Kidney (tissue), 14 donors: Measurements from ENCODE around the gene COBL. TPM values are rescaled to one million over a fixed set of nuclear protein-coding genes. Genes with fewer than 3 reads are reported as not detected.

Source experiments
- DNase-seq, 5 donors: peaks; one replicate each; pipeline ENCODE4 v3.0.0-alpha.2; 2013 to 2020
- FAIRE-seq: peaks from 2 replicates; lab custom pipeline; 2012; peaks lifted over from hg19 to GRCh38; lab: Jason Lieb, UNC
- H3K27ac ChIP-seq, 2 donors: one replicate each; pipeline ENCODE4 v1.7.0; 2013; ENCODE audit warnings: low read depth in 2 of 2, low read length in 2 of 2, inconsistent platforms in 1 of 2
- H3K27me3 ChIP-seq: one replicate; pipeline ENCODE4 v1.7.1; 2013; ENCODE audit warnings: low read length, inconsistent platforms; ENCODE audit not compliant: control insufficient read depth, insufficient read depth
- H3K36me3 ChIP-seq, 3 donors: one replicate each; pipeline versions ENCODE4 v1.7.0 to v1.7.1; 2013; ENCODE audit warnings: low read length in 3 of 3, control low read depth in 1 of 3, inconsistent platforms in 1 of 3; ENCODE audit not compliant: insufficient read depth in 3 of 3, control insufficient read depth in 2 of 3
- H3K4me1 ChIP-seq, 3 donors: one replicate each; pipeline versions ENCODE4 v1.7.0 to v1.7.1; 2013; ENCODE audit warnings: low read length in 3 of 3, inconsistent platforms in 1 of 3, low read depth in 1 of 3; ENCODE audit not compliant: control insufficient read depth in 2 of 3, insufficient read depth in 2 of 3
- H3K4me3 ChIP-seq, 3 donors: one replicate each; pipeline versions ENCODE4 v1.7.0 to v1.8.1; 2013; ENCODE audit warnings: low read length in 3 of 3, control low read depth in 1 of 3, inconsistent platforms in 1 of 3
- H3K9ac ChIP-seq, 3 donors: one replicate each; pipeline versions ENCODE4 v1.7.0 to v1.7.1; 2013; ENCODE audit warnings: low read length in 3 of 3, control low read depth in 1 of 3, inconsistent platforms in 1 of 3
- H3K9me3 ChIP-seq, 3 donors: one replicate each; pipeline versions ENCODE4 v1.7.0 to v1.7.1; 2013; ENCODE audit warnings: low read length in 3 of 3, control low read depth in 1 of 3, inconsistent platforms in 1 of 3; ENCODE audit not compliant: control insufficient read depth in 2 of 3, insufficient read depth in 1 of 3
- intact Hi-C: fragments of 100-400 bp; cut with DNase I; formaldehyde crosslinking; loops from one replicate; pipeline ENCODE4 v1.11.1; 2022
- polyA plus RNA-seq: library from polyadenylated mRNA; stranded (reverse); fragments of 350-450 nt; fragmentation: Illumina TruSeq; extraction: RNeasy Lipid Tissue Mini Kit (QIAGEN cat#74804); gene quantifications from one replicate; pipeline ENCODE4 v1.2.3, GENCODE V29; 2014; ENCODE audit warnings: low read depth, low replicate concordance; ENCODE audit not compliant: insufficient read depth
- total RNA-seq: library from RNA; stranded (reverse); fragmentation: NEBNext Ultra II Directional; extraction: Animal tissue kit (Norgen Biotek cat#: 25700); gene quantifications from one replicate; pipeline ENCODE4 v1.2.1, GENCODE V29; 2021
- TF ChIP-seq, protein P1 (sequence below): IDR thresholded peaks from 3 replicates; pipeline ENCODE4 v1.5.1; 2012; ENCODE audit warnings: mild to moderate bottlenecking, moderate library complexity, borderline replicate concordance; ENCODE audit not compliant: insufficient read depth; ENCODE audit errors: extremely low read depth
- donor health status: control.
- donor health status: control.
- donor health status: control.
- donor health status: control.
- donor health status: control.
- donor health status: DM: yes; HTN: yes; CAD: no.
- donor health status: Normal renal cell carcinoma (clear cell type).

COBL gene
- total and polyA plus RNA-seq, 2 donors from 2014 or later = 9.8 to 42.7 TPM

- DNase-seq = no peak
- FAIRE-seq = no peak
Measured at GRCh38 chr7:51062222-51062987, 254.2 kb downstream of the COBL start.

GRCh38 chr7:51060536-51060935 lies 256.1 kb downstream of the COBL start:
- DNase-seq = no peak
- Histone ChIP-seq H3K9ac (no peak overlapping the region), H3K4me3 (no peak overlapping the region), H3K4me1 (no peaks in the 10 kb centered on the region), H3K9me3 (no peaks in the 10 kb centered on the region), H3K27me3 (no peaks in the 10 kb centered on the region), H3K27ac (no peak overlapping the region), H3K36me3 (no peaks in the 10 kb centered on the region)
- no peak for FAIRE-seq
- intact Hi-C loops = no loop called here
- TF ChIP-seq, protein P1, sequence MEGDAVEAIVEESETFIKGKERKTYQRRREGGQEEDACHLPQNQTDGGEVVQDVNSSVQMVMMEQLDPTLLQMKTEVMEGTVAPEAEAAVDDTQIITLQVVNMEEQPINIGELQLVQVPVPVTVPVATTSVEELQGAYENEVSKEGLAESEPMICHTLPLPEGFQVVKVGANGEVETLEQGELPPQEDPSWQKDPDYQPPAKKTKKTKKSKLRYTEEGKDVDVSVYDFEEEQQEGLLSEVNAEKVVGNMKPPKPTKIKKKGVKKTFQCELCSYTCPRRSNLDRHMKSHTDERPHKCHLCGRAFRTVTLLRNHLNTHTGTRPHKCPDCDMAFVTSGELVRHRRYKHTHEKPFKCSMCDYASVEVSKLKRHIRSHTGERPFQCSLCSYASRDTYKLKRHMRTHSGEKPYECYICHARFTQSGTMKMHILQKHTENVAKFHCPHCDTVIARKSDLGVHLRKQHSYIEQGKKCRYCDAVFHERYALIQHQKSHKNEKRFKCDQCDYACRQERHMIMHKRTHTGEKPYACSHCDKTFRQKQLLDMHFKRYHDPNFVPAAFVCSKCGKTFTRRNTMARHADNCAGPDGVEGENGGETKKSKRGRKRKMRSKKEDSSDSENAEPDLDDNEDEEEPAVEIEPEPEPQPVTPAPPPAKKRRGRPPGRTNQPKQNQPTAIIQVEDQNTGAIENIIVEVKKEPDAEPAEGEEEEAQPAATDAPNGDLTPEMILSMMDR = no peak

More at GRCh38 chr7:51062222-51062987, 254.2 kb downstream of the COBL start:
- no peaks in the 10 kb centered on the region for H3K27me3 ChIP-seq
- no peak overlapping the region for H3K4me3 ChIP-seq
- no peak overlapping the region for H3K27ac ChIP-seq
- TF ChIP-seq, protein P1 = no peak
- peaks cover 0 to 12% (median 10%) of the 10 kb centered on the region in 3 donors for H3K4me1 ChIP-seq
- H3K9ac ChIP-seq = no peak overlapping the region
- intact Hi-C loops = no loop called here
- H3K36me3 ChIP-seq = no peaks in the 10 kb centered on the region
- H3K9me3 ChIP-seq = no peaks in the 10 kb centered on the region

GRCh38 chr7:51059504-51060142 lies 257.0 kb downstream of the COBL start:
- Histone ChIP-seq H3K4me1 (no peaks in the 10 kb centered on the region), H3K27ac (no peak overlapping the region), H3K9ac (no peak overlapping the region), H3K4me3 (no peak overlapping the region), H3K9me3 (no peaks in the 10 kb centered on the region), H3K36me3 (no peaks in the 10 kb centered on the region), H3K27me3 (no peaks in the 10 kb centered on the region)
- TF ChIP-seq, protein P1 = no peak
- no peak for FAIRE-seq
- no peak for DNase-seq
- intact Hi-C loops = no loop called here
